NCI-H2081 treated with DMSO at 0.1 percent for 48 hours (cell line): ENCODE measurements around the gene HIVEP3.

Source experiments
- DNase-seq: peaks from one replicate; lab custom pipeline; 2025; lab: John Stamatoyannopoulos, UW

Gene HIVEP3

GRCh38 chr1:41789661-41790330 lies 128.9 kb downstream of the HIVEP3 start:
- DNase-seq, result no peak

- DNase-seq, result no peak
Measured at GRCh38 chr1:41788427-41788826, 130.3 kb downstream of the HIVEP3 start.

GRCh38 chr1:41784531-41785274 lies 134.0 kb downstream of the HIVEP3 start:
- no peak for DNase-seq

- no peak for DNase-seq
Measured at GRCh38 chr1:41783189-41783639, 135.5 kb downstream of the HIVEP3 start.

DNA sequence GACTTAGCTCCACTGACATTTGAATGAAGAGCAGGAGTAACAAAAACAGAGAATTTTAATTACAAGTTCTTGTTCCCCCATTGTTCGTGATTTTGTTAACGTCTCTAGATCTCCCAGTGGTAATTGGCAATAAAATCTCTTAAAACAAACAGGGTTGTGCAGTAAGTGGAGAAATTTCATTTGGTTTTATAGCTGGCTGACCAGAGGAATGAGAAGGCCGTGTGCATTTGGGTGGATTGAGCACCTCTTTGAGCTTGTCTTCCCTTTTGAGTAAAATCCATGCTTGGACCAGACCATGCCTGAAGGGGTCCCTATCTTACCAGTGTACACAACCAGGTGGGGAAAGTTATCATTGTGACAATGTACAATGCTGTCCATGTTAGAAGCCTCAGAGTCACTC lies 137.8 kb downstream of the HIVEP3 start:
- no peak for DNase-seq

DNA sequence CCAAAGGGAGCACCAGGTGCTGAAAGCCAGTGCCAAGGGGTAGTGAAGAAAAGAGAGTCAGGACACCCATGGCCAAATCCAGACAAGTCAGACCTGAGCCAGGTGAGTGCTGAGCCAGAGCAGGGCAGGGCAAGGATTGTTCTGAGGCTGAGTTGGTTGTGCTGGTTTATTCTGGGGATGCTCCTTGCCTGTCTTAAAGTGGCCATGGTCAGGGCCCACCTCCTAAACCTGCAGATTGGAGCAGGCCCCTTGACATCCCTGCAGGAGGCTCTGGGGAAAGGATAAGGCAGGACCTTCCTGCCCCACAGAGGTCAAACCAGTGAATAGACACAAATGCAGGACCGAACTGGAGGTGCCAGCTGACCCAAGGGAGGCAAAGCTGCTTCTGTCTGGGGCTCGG lies 138.4 kb downstream of the HIVEP3 start:
- no peak for DNase-seq

- no peak for DNase-seq
Measured at GRCh38 chr1:41779360-41779759, 139.4 kb downstream of the HIVEP3 start.

DNA sequence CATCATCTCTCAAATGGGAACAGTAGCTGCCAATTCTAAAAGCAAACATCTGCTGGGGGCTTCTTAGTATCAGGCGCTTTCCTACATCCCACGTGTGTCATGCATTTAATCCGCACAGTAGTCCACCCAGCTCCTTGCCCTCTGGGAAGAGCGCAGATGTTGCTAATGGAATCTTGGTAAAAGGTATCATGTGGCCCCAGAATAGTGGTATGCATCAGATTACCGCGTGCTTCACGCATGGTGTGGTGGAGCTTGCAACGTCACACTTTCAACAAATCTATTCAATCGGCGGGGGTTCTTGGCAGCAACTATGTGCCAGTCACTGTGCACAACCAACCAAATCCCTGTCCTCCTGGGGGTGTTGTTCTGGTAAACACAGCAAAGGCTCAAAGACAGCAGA lies 141.0 kb downstream of the HIVEP3 start:
- no peak for DNase-seq

DNA sequence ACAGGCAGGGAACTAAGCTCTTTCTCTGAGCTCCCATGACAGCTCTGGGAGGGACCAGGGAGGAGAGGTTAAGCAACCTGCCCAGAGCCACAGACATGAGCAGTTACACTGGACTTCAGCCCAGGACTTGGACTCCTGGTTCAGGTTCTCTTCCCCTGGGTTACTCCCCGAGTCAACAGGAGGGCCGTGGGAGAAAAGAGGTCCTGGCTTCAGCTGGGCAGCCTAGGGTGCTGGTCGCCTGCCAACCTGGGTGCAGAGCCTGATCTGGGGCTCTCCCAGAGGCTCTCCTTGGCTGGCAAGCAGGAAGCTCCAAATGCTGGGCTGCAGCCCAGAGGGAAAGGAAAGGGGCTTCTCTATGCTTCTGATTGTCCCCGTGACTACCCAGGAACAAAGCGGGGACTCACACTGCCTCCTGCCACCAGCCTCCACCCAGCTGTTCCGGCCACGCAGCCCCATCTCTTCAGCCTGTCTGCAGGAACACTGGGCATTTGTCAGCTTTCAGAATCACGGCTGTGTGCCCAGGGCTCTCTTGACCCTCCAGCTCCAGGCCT lies 141.8 kb downstream of the HIVEP3 start:
- DNase-seq, result no peak

DNA sequence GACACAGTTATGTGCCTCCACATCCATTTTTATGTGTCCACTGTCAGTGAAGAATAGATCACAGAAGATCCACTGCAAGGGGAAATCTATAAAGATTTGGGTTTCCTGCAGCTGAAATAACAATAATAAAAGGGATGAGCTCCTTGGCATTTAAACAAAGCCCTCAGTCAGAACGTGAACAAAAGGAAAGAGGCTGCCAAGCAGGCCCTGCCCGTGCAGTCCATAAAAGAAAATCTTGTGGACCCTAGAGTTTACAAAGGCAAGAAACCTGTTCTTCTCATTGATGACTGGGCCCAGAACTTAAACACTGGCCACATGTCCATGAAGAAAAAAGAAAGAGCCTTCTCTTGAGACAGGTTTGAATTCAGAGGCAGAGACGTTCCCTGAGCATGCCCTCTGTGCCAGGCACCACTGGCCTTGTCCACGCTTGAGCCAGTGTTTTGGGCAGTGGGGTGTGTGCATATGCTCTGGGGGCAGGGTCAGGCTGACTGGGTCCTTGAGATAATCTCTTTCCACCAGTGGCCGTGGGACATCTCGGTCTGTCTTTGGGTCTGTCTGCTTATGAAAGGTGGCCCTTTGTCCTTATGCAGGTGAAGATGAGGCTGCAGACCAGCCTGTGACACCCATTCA lies 142.7 kb downstream of the HIVEP3 start:
- DNase-seq, result no peak

GRCh38 chr1:41774471-41774990 lies 144.2 kb downstream of the HIVEP3 start:
- DNase-seq, result no peak

GRCh38 chr1:41773842-41774241 lies 144.9 kb downstream of the HIVEP3 start:
- no peak for DNase-seq

DNA sequence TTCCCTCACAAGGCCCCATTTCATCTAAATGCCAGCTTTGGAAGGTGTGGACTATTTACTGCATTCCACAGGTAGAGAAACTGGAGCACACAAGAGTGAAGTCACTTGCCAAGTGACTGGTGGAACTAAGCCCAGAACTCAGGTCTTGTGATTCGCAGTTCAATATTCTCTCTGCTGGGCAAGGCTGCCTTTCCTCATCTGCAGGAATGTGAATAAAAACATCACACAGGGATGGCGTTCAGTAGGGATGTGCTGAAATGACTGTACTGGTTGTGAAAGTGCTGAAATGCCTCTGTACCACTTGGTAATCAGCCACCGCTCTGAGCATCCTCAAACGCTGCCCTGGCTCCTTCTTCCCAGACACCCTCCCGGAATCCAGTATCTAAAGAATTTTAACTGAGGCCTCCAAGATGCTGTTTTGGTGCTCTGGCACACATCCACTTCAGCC lies 145.6 kb downstream of the HIVEP3 start:
- DNase-seq, result no peak

GRCh38 chr1:41769068-41769467 lies 149.7 kb downstream of the HIVEP3 start:
- DNase-seq, result no peak

- DNase-seq, result no peak
Measured at GRCh38 chr1:41768583-41768982, 150.1 kb downstream of the HIVEP3 start.

GRCh38 chr1:41767534-41768525 lies 150.9 kb downstream of the HIVEP3 start:
- DNase-seq, result no peak

DNA sequence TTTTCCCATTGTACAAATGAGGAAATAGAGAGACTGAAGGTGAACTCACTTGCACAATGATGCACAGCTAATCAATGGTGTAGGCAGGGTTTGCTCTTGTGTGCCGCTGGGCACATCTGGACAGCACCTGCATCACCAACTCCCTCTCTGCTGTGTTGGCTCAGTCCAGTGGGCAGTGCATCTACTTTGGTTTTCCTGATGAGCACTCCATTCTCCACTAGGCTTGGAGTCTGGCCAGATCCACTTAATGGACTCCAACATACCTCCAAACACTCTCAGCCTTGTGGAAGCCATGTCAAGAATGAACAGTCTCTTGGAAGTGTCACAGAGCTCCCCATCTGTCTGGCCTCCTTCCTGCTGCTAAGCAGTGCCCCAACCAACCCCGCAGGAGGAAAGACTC lies 152.2 kb downstream of the HIVEP3 start:
- no peak for DNase-seq

- no peak for DNase-seq
Measured at GRCh38 chr1:41766041-41766440, 152.7 kb downstream of the HIVEP3 start.

- DNase-seq, result no peak
Measured at GRCh38 chr1:41765152-41765551, 153.6 kb downstream of the HIVEP3 start.

- DNase-seq, result no peak
Measured at GRCh38 chr1:41764656-41765055, 154.1 kb downstream of the HIVEP3 start.

DNA sequence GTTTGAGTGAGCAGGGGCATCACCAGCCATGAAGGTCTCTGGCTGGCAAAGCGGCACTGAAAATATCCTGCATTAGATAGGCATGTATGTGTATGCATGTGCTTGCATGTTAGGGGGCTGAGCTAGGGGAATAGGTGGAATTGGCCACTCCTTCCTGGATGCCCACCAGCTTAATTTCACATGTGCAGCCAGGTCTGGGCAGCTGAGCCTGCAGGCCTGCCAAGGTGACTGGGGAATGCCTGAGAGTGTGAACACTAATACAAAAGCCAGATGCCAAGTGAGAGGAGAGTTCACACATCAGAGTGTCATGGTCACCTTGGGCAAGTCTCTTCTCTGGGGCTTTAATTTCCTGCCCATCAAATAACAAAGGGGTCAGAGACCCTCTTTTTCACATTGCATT lies 155.9 kb downstream of the HIVEP3 start:
- DNase-seq, result no peak
